ENCODE results near the gene ERMN.

- TF ChIP-seq CTCF (IDR thresholded peaks at IDR 0.05) (no peak), POLR2A (IDR thresholded peaks at IDR 0.05) (no peak)
These were observed 38.5 kb downstream of the ERMN start for GRCh38 chr2:157287160-157287559.
